ENCODE data around the gene TTC16. TPM values are rescaled to one million over a fixed set of nuclear protein-coding genes. Genes with fewer than 3 reads are reported as not detected.

Gene TTC16
- total RNA-seq, 1 donor, result under 0.01 TPM

GRCh38 chr9:127686461-127687393, 29.2 kb upstream of the TTC16 start:
- H4K20me1 ChIP-seq (ENCODE audit: insufficient read depth, low read length), result no peaks in the 10 kb centered on the region
- H2AFZ ChIP-seq (ENCODE audit: low read length), result no peak overlapping the region
- peaks cover 19% of the 10 kb centered on the region for H3K4me1 ChIP-seq (ENCODE audit: insufficient read depth, low read length)
- no peaks in the 10 kb centered on the region for H3K27me3 ChIP-seq (ENCODE audit: insufficient read depth, low read length)
- H3K9me3 ChIP-seq (ENCODE audit: low read depth, low read length), result no peaks in the 10 kb centered on the region
- peaks cover 29% of the 10 kb centered on the region for H3K36me3 ChIP-seq (ENCODE audit: insufficient read depth, low read length)
- no peak overlapping the region for H3K4me2 ChIP-seq (ENCODE audit: insufficient read depth, low read length)
- H3K27ac ChIP-seq (ENCODE audit: low read depth, low read length), result no peak overlapping the region
- H3K79me2 ChIP-seq (ENCODE audit: insufficient read depth, low read length), result no peaks in the 10 kb centered on the region
- peak; percentile 21 for DNase-seq (ENCODE audit: insufficient read length, low spot score, missing footprints)
- TF ChIP-seq CTCF (IDR thresholded peaks at IDR 0.05; ENCODE audit: extremely low read depth, low read depth, low read length), result no peak
- H3K4me3 ChIP-seq (ENCODE audit: insufficient read depth, low read length), result no peak overlapping the region

GRCh38 chr9:127689329-127690000, 26.4 kb upstream of the TTC16 start:
- H3K36me3 ChIP-seq (ENCODE audit: insufficient read depth, low read length), result peaks cover 18% of the 10 kb centered on the region
- H3K79me2 ChIP-seq (ENCODE audit: insufficient read depth, low read length), result no peaks in the 10 kb centered on the region
- no peak for TF ChIP-seq CTCF (IDR thresholded peaks at IDR 0.05; ENCODE audit: extremely low read depth, low read depth, low read length)
- no peak overlapping the region for H3K27ac ChIP-seq (ENCODE audit: low read depth, low read length)
- no peak overlapping the region for H3K4me3 ChIP-seq (ENCODE audit: insufficient read depth, low read length)
- H2AFZ ChIP-seq (ENCODE audit: low read length), result no peak overlapping the region
- peak; percentile 49 for DNase-seq (ENCODE audit: insufficient read length, low spot score, missing footprints)
- no peaks in the 10 kb centered on the region for H3K27me3 ChIP-seq (ENCODE audit: insufficient read depth, low read length)
- no peak overlapping the region for H3K4me2 ChIP-seq (ENCODE audit: insufficient read depth, low read length)
- peaks cover 6% of the 10 kb centered on the region for H3K4me1 ChIP-seq (ENCODE audit: insufficient read depth, low read length)
- H3K9me3 ChIP-seq (ENCODE audit: low read depth, low read length), result no peaks in the 10 kb centered on the region
- no peaks in the 10 kb centered on the region for H4K20me1 ChIP-seq (ENCODE audit: insufficient read depth, low read length)

- Histone ChIP-seq H3K9me3 (ENCODE audit: low read depth, low read length) (no peaks in the 10 kb centered on the region), H3K4me2 (ENCODE audit: insufficient read depth, low read length) (no peak overlapping the region), H3K4me1 (ENCODE audit: insufficient read depth, low read length) (no peaks in the 10 kb centered on the region), H3K36me3 (ENCODE audit: insufficient read depth, low read length) (peaks cover 18% of the 10 kb centered on the region), H3K4me3 (ENCODE audit: insufficient read depth, low read length) (no peak overlapping the region), H4K20me1 (ENCODE audit: insufficient read depth, low read length) (no peaks in the 10 kb centered on the region), H3K27me3 (ENCODE audit: insufficient read depth, low read length) (no peaks in the 10 kb centered on the region), H3K79me2 (ENCODE audit: insufficient read depth, low read length) (no peaks in the 10 kb centered on the region), H3K27ac (ENCODE audit: low read depth, low read length) (no peak overlapping the region), H2AFZ (ENCODE audit: low read length) (no peak overlapping the region)
- DNase-seq (ENCODE audit: insufficient read length, low spot score, missing footprints), result no peak
- no peak for TF ChIP-seq CTCF (IDR thresholded peaks at IDR 0.05; ENCODE audit: extremely low read depth, low read depth, low read length)
Measured at GRCh38 chr9:127690735-127691134, 25.1 kb upstream of the TTC16 start.

- no peak for TF ChIP-seq CTCF (IDR thresholded peaks at IDR 0.05; ENCODE audit: extremely low read depth, low read depth, low read length)
- Histone ChIP-seq H3K27me3 (ENCODE audit: insufficient read depth, low read length) (no peaks in the 10 kb centered on the region), H3K4me3 (ENCODE audit: insufficient read depth, low read length) (no peak overlapping the region), H3K27ac (ENCODE audit: low read depth, low read length) (no peak overlapping the region), H3K9me3 (ENCODE audit: low read depth, low read length) (no peaks in the 10 kb centered on the region), H4K20me1 (ENCODE audit: insufficient read depth, low read length) (no peaks in the 10 kb centered on the region), H3K79me2 (ENCODE audit: insufficient read depth, low read length) (no peaks in the 10 kb centered on the region), H2AFZ (ENCODE audit: low read length) (no peak overlapping the region), H3K4me1 (ENCODE audit: insufficient read depth, low read length) (no peaks in the 10 kb centered on the region), H3K4me2 (ENCODE audit: insufficient read depth, low read length) (no peak overlapping the region), H3K36me3 (ENCODE audit: insufficient read depth, low read length) (peaks cover 18% of the 10 kb centered on the region)
- DNase-seq (ENCODE audit: insufficient read length, low spot score, missing footprints), result peak; percentile 54
Measured at GRCh38 chr9:127692071-127692470, 23.8 kb upstream of the TTC16 start.

All from osteoblast (primary cell).